H54 (cell line): ENCODE measurements around the gene MAGI1.
"Not testable (repeated sequence)": the region's sequence is repeated elsewhere in the genome, so short reads cannot be mapped to it uniquely, and the experiment has no call there.

ENCODE experiments used
- DNase-seq: peaks from one replicate; pipeline ENCODE4 v3.0.0; 2011; ENCODE audit warnings: low spot score, mixed read lengths; ENCODE audit not compliant: insufficient read length
- FAIRE-seq: peaks from 3 replicates; lab custom pipeline; 2011; peaks lifted over from hg19 to GRCh38; lab: Jason Lieb, UNC
- POLR2A ChIP-seq: IDR thresholded peaks from 2 replicates; pipeline ENCODE4 v1.6.1; 2011; ENCODE audit warnings: low read depth, mild to moderate bottlenecking, low read length

The MAGI1 gene

DNA sequence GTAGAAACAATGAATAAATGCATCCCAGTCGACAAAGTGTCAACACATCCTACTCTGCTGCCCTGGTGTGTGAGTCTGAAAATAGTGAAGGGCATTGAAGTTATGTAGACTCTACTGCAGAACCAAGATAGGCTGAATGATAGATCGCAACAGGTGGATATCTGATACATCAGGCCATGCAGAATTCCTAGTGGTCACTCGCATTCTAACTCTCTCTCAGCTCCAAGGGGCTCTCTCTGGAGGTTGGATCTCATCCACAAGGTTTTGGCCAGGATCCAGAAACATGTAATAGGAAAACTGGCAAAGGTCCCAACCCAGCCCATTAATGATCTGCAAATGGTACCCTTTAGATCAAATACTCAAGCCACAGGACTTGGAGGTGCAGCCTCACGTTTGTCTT, 514.1 kb downstream of the MAGI1 start:
- TF ChIP-seq POLR2A: no peak
- no peak for DNase-seq
- FAIRE-seq: no peak

DNA sequence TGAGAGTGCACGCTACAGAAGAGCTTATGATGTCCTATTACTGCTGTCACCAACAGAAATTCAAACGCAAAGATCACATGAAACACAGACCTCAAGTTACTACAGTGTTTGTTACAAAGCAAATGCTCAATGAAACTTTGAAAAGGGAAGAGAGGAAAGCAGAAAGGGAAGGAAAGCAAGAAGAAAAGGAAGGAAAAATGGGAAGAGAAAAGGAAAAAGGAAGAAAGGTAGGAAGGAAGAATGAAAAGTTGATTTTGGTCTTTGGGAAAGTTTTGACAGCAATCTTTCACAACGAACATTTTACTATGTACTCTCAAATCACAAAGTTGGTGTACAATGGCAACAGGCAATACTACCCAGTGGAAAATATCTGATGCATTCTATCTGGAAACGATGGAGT, 514.8 kb downstream of the MAGI1 start:
- DNase-seq (no peak), FAIRE-seq (no peak)
- no peak for TF ChIP-seq POLR2A

DNA sequence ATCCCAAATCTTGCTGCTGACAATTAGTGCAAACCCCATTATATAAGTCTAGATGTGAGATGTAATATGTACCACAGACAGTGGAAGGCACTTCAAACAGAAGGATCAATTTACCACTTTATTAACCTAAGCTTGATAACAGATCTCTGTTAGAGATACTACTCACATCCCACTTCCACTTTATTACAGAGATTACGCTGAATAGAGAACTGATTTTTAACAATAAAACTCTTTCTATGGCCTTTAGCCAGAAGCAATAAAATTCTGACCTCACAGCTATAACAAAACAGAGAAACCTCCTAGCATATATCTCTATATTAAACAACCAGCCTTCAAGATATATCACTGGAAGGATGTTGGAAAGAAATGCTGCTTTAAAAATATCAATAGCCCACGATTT, 517.7 kb downstream of the MAGI1 start:
- FAIRE-seq (no peak), DNase-seq (no peak)
- TF ChIP-seq POLR2A: no peak

DNA sequence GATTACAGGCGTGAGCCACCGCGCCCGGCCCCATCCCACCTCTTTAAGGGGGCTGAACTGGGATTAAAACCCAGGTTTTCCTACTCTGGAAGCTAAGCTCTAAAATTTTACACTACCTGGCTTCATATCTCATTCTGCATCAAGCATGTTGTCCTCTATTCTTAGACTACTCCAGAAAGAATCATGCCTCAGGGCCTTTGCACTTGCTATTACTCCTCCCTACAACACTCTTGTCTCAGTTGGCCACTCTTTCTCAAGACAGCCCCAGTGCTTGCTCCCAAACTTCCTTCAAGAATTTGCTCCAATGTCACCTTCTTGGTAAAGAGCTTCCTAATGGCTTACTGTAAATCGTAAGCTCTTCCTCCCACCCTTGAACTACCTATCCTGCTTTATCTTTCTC, 521.7 kb downstream of the MAGI1 start:
- DNase-seq (no peak), FAIRE-seq (no peak)
- no peak for TF ChIP-seq POLR2A

DNA sequence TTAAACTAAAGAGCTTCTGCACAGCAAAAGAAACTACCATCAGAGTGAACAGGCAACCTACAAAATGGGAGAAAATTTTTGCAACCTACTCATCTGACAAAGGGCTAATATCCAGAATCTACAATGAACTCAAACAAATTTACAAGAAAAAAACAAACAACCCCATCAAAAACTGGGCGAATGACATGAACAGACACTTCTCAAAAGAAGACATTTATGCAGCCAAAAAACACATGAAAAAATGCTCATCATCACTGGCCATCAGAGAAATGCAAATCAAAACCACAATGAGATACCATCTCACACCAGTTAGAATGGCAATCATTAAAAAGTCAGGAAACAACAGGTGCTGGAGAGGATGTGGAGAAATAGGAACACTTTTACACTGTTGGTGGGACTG, 524.4 kb downstream of the MAGI1 start:
- not testable (repeated sequence) for DNase-seq, FAIRE-seq

DNA sequence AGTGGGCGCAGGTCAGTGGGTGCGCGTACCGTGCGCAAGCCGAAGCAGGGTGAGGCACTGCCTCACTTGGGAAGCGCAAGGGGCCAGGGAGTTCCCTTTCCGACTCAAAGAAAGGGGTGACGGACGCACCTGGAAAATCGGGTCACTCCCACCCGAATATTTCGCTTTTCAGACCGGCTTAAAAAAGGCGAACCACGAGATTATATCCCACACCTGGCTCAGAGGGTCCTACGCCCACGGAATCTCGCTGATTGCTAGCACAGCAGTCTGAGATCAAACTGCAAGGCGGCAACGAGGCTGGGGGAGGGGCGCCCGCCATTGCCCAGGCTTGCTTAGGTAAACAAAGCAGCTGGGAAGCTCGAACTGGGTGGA, 529.3 kb downstream of the MAGI1 start:
- FAIRE-seq, DNase-seq: not testable (repeated sequence)

DNA sequence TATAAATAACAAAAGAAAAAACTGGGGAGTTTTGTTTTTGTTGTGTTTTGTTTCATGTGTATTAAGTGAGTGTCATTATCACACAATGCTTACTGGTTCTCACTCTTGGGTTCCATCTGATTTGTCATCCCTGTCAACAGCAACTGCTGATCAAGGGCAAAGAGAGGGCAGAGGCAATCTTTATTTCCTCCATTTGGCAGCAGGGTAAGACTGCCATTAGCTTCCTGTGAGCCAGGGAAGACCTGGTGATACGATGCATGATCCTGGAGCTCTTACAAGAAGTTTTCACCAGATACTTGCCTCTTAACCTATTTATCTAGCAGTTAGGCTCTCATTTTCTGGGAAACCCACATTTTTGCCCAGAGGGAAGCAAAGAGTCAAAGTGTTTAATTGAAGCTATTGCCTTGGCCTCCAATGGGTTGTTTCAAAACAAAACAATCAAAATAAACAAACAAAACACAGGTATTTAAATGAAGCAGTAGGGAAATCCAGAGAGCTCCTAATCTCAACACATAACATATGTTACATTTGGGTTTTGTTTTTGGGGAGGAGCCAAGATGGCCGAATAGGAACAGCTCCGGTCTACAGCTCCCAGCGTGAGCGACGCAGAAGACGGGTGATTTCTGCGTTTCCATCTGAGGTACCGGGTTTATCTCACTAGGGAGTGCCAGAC, 529.8 kb downstream of the MAGI1 start:
- DNase-seq (no peak), FAIRE-seq (no peak)
- no peak for TF ChIP-seq POLR2A

DNA sequence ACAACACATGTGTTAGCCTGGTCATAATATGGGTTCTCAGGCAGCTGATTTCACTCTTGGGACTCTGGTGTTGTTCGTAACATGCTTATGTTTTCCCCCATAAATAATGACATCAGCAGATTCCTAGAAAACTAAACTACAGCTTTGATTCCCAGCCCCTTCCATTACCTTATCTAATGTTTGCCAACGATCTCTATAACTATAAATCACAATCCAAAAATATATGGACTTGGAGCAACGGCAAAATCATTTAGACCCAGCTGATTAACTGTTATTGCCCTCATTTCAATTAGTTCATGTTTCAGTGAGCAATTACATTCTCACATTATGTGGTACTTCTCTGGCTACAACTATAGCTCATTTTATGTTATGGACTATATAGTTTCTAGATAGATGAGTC, 531.3 kb downstream of the MAGI1 start:
- FAIRE-seq (no peak), DNase-seq (no peak)
- TF ChIP-seq POLR2A: no peak

DNA sequence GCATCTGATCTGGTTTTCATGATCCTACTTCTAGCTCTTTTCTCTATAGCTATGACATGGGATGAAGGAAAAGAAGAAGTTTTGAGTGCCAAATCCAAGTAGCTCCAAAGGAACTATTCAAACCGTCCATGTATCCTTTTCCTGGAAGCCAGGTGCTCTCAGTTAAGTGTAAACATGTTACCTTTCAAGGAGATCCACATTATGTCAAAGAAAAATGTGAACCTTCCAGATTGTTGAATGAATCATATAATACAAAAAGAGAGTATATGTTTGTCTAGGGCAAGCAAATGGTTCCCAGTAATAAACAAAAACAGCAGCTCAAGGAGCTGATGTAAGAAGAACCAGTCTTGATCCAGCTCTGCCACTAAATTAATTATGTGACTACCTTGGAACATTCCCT, 534.9 kb downstream of the MAGI1 start:
- FAIRE-seq (no peak), DNase-seq (no peak)
- no peak for TF ChIP-seq POLR2A

DNA sequence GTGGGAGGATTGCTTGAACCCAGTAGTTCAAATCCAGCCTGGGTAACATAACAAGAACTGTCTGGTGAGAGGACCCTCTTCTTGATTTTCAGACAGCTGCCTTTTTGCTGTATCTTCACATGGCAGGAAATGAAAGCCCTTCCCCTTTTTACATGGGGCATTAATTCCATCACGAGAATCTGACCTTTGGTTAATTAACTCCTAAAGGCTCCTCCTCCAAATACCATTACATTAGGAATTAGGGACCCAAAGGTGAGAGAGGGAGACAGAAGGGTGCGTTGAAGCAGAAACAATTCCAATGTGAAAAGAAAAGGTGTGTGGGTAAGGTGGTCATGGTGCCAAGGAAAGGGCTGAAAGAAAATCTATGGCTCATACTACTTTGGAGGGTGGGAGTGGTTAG, 536.2 kb downstream of the MAGI1 start:
- FAIRE-seq (no peak), DNase-seq (no peak)
- TF ChIP-seq POLR2A: no peak

DNA sequence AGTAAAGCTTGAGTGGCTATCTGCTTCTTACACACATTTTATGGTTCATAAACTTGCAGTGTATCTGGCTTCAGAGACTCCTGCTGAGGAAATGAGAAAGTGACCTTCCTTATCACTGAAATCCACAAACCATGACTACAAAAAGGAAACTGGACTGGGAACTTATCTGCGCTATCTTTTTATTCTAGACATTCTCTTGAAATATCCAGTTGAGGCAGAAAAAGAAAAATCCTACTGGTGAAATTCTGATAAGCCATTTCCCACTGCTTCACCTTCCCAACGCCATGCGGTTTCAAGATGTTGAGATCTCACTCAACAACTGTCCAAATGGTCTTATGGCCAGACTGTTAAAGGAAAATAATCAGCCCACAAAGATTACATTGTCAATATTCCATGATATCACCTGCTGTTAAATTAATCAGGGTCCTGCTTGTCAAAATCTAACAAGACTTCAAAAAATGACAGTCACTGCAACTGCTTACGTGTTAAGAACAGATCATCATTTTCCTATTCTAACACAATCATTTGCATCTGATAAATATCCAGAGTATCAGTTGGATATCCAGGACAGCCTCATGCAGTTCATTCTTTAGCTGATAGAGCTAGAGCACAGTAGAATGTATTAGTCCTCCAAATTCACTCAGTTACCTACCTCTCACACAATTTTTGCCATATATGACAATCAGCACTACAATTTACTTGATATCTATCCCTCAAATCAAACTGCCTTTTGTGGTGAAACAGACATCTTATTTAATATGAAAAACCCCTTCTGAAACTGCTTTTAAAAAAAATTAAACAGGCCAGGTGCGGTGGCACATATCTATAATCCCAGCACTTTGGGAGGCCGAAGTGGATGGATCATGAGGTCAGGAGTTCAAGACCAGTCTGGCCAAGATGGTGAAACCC, 538.1 kb downstream of the MAGI1 start:
- TF ChIP-seq POLR2A: no peak
- FAIRE-seq (no peak), DNase-seq (no peak)

DNA sequence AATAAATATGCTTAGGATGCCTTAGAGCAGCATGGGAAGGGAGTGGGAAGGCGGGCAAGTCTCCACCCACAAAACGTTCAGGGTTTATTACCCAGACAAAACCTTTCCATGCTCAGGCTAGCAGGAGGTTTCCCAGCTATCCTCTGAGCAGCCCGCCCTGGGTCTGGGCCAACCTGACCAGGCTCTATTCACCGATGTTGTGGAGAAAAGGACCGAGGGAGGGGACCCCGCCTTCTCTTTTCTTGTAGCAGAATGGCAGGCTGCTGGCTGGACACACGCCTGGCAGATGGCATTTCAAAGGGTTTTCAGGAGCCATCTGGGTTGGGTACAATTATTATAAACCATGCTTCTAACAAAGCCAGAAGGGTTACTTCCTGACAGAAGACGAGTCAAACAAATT, 540.9 kb downstream of the MAGI1 start:
- no peak for TF ChIP-seq POLR2A
- DNase-seq: no peak
- no peak for FAIRE-seq

DNA sequence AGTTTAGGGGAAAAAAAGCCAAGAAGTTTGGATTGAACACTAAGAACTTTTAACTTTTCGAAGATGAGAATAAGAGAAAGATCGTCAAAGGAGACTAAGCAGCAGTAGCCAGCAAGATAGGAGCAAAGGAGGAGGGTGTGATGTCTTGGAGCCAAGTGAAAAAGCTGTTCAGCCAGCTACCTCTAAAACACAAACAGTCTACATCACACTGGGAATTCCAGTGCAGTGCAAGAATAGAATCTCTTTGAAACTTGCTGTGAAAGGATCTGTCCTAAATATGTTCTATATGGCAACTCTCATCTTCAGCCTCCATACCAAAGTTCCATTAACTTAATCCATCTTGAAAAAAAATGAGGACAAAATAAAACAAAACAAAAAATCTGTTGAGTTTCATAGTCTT, 541.5 kb downstream of the MAGI1 start:
- FAIRE-seq: no peak
- no peak for TF ChIP-seq POLR2A

DNA sequence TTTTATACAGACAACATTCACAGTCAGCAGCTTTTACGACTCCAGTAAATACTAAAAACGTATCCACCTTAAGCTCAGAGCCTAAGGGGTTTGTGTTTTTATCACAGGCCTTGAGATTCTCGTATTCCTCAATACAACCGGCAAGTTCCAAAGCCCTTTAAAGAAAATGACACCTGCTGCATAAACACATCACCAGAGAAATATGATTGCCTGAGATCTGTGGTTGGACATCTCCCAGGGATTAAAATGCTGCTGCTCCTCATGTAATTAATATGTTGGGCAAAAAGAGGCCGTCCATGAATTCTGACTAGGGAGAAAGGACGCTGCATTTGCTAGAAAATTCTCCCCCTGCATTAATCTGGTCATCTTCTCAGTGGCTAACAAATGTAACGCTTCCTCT, 544.8 kb downstream of the MAGI1 start:
- no peak for TF ChIP-seq POLR2A
- DNase-seq (no peak), FAIRE-seq (no peak)

More for the DNA sequence above, 541.5 kb downstream of the MAGI1 start:
- DNase-seq: no peak
